Measurements from ENCODE around the gene DUOX2.
A peak's percentile ranks its signal among the peaks of the same experiment; 100 is the strongest.
"Not testable (repeated sequence)": the region's sequence is repeated elsewhere in the genome, so short reads cannot be mapped to it uniquely, and the experiment has no call there.

The DUOX2 gene

DNA sequence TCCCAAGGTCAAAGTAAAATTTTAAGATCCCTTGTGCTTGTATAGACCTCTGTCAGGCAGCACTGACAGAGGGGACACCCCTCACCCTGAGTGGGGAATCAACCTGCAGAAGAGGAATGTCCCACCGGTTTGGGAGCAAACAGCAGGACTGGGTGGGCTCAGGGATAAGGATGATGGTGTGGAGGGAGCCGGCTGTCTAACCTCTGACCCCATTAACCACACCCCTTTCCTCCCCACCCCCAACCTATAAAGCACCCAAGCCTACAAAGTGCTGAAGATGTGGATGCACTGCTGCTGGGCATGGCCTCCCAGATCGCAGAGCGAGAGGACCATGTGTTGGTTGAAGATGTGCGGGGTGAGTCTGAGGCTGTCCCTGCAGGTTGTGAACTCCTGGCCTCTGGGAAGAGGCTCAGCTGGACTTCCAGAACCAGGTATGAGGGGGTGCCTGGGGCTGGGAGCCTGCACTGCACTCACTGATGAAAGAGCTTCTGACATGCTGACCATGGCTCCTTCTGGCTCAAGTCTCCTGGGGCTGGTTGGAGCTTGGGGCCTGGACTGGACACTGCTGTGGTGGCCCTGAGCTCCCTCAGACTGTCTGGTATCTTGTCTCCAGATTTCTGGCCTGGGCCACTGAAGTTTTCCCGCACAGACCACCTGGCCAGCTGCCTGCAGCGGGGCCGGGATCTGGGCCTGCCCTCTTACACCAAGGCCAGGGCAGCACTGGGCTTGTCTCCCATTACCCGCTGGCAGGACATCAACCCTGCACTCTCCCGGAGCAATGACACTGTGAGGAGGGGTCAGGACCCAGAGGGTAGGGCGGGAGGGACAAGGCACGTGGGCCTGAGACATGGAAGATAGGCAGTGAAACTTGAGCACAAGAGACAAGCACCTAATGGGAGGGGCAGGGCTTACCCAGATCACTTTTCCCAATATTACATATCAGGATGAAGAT is 25.1 kb upstream of the DUOX2 start:
- no peak for DNase-seq

DNA sequence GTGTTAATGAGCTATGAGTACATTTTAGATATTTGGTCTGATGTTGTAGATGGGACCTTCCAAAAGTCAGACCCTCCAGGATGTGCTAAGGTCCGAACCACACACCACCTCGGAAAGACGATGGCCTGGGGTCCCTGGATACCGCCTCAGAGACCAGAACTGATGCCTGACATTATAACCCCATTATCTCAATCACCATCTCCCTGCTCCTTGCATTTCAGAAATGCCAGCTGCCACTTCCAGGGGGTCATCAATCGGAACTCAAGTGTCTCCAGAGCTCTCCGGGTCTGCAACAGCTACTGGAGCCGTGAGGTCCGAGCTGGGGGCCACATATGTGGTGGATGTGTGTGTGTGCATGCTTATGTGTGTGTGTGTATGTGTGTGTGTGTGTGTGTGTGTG is 23.7 kb upstream of the DUOX2 start:
- DNase-seq, result no peak

DNA sequence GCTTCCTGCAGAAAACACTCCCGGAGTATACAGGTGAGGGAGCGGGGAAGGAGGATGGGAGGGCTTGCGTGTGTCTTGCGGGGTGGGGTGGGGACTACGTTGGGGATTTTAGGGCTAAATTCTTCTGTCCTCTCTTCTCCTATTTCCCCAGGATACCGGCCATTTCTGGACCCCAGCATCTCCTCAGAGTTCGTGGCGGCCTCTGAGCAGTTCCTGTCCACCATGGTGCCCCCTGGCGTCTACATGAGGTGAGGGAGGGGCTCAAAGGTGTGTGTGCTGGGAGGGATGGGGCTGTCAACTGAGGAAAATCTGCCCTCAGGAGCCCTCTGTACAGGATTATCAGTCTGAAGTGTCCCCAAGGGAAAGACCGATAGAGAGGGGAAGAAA is 22.4 kb upstream of the DUOX2 start:
- no peak for DNase-seq

DNA sequence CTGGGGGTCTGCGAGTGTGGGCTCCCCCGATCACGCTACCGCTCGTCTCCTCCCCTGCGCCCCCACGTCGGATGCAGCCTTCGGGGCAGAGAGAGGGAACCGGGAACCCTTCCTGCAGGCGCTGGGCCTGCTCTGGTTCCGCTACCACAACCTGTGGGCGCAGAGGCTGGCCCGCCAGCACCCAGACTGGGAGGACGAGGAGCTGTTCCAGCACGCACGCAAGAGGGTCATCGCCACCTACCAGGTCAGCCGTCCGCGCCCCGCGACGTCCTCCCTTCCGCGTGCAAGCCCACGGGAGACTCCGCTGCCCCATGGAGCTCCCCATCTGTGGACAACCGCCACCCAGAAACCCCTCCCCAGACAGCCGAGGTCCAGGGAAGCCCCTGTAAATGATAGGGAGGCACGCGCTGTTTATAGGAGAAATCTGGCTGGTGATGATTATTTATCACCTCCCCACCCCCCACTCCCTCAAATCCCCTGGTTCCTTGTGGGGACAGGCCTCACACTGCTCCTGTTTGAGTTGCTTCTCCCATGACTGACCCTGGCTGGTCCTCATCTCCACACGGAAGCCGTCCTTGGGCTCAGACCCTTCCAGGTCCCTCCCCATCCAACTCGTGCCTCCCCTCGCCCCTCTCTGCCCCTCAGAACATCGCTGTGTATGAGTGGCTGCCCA is 21.9 kb upstream of the DUOX2 start:
- DNase-seq, result not testable (repeated sequence)

GRCh38 chr15:45134682-45135604 is 21.0 kb upstream of the DUOX2 start:
- peak; percentile 42 for DNase-seq

GRCh38 chr15:45134046-45134445 is 20.1 kb upstream of the DUOX2 start:
- no peak for DNase-seq

GRCh38 chr15:45133561-45133920 is 19.6 kb upstream of the DUOX2 start:
- no peak for DNase-seq

GRCh38 chr15:45132844-45133560 is 19.0 kb upstream of the DUOX2 start:
- DNase-seq, result no peak

DNA sequence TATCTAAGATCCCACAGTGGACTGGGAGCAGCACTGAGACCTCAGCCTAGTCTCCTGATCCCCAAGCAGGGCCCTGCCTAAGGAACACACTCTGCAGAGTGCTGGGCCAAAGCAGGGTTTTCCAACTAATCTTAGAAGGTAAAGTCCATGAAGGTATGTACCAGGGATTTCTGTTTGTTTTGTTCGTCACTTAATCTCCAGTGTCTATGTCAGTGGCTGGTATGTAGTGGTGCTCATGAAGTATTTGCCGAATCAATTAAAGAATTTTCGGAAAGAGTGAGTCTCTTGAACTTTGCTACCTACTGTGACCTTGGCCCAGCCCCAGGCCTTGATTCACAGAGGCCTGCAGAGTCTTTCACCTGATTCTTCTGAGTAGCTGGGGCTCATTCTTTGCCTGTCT is 17.5 kb upstream of the DUOX2 start:
- no peak for DNase-seq

DNA sequence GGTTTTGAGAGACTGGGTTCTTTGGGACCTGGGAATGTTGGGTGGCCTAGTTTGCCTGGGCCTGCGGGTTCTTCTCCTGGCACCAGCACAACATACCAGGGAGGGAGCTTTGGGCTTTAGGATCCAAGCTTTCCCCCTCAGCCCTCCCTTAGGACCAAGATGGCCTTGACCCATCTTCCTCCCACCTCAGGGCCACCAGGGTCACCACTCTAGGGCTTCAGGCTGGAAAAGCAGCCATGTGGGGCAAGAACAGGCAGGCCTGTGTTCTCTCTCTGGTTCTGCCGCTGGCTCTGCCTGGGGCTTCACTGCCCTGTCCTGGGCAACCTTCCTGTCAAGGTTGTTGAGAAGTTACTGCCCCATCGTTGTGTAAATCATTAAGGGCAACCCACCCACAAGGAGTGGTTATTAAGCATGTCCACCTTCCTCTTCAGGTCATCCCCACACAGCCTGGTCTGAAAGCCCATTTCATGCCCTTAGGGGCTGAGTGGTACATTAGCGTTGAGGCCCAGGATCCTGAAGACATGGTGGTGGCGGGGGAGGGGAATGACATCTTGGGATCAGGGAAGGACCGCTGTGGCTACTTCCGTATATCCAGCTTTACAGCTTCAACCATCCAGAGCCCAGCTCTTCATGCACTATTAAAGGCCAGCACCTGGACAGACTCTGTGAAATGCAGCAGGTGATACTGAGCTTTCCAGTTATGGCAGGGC is 16.5 kb upstream of the DUOX2 start:
- no peak for DNase-seq

GRCh38 chr15:45129651-45130129 is 15.7 kb upstream of the DUOX2 start, which contains the start of the genes DUOX1 and DUOXA1:
Gene DUOX1, plus strand, starts transcription at chr15:45129994. Its CDS starts 1,973 bp downstream, at chr15:45131967.
Gene DUOXA1, minus strand, starts transcription at chr15:45129879. Its CDS starts 6,865 bp downstream, at chr15:45123014.
- DNase-seq, result peak; percentile 37

- DNase-seq, result no peak
Measured at GRCh38 chr15:45128971-45129639, 15.1 kb upstream of the DUOX2 start.

- peak; percentile 70 for DNase-seq
Measured at GRCh38 chr15:45126535-45127158, 12.7 kb upstream of the DUOX2 start.

GRCh38 chr15:45123397-45123796 is 9.4 kb upstream of the DUOX2 start:
- DNase-seq, result no peak

GRCh38 chr15:45122719-45123118 is 8.7 kb upstream of the DUOX2 start:
- DNase-seq, result no peak

DNA sequence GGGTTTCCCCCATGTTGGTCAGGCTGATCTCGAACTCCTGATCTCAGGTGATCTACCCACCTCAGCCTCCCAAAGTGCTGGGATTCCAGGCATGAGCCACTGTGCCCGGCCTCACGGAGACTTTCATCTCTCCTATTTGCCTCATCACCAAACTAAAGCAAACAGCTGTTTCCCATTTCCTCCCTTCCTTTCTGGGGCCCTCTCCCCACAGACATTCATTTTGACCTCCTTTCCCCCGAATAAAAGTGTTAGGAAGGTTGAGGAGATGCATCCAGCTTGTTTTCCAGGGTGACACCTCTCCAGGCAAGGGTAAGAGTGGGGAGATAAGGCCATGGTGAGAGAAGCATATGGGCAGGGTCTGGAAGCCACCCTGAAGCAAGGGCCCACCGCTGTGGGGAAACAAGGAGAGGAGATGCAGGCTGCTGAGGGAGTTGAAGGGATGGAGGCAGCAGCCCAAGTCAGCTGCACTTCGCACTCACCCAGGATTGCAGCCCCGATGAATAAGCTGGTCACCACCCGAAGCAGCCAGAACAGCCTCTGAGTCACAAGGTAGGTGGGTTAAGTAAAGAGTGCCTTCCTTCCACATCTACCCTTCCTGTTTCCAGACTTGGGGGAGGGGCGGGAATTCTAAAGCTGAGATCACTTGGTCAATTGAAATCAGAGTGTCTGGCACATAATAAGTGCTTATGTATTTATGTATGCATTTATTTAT is 7.9 kb upstream of the DUOX2 start:
- DNase-seq, result no peak

GRCh38 chr15:45121020-45121419 is 7.0 kb upstream of the DUOX2 start:
- DNase-seq, result no peak

DNA sequence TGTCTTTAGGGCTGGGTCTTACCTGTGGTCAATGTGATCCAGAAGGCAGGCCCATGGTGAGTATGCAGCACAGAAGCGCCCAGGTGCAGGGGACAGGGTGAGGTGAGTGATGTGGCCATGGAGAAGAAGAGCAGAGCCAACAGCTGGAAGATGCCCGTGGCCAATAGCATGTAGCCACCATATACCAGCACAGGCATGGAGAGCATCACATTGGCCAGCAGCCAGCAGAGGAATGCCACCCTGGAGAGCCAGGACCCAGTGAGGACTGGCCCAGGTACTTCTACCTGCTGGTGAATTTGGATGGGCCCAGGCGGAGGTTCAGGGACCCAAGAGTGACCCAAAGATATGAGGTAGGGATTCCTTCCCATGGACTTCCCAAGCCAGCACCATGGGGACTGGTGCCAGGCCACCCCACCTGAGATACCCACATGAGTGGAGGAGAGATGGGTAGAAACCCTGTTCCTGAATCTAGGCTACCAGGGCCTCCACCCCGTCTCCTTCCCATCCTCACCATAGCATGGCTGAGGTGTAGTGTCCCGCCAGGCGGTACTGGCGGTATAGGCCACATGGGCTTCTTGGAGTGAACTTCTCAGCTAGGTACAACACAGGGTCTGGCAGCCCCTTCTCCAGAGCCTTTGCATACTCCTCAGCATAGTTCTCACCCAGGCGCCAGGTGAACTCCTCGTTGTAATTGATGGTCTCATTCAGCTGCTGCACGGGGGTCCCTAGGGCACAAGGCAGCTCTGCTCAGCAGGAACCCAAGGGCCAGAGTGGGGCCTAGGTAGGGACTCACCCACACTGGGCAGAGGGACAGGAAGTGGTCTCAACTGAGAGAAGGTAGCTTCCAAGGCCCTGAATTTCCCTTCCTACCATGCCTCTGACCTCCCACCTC is 6.4 kb upstream of the DUOX2 start:
- no peak for DNase-seq

DNA sequence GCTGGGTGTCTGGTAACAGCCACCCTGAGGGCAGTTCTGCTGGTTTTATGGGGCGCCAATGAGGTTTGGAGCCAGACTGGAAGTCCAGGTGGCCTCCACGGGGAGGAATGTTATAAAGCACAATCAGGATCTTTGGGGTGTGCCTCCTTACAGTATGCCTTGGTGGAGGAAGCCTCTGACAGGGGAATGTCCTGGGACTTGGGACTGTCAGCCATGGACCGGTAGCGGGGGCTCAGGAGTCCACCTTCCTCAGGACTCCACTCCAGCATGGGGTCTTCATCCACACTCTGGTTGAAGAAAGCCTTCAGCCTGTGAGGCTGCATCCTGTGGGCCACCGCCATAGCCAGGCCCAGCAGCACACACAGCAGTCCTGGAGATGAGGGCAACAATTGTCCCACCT is 5.0 kb upstream of the DUOX2 start:
- DNase-seq, result no peak
